Pancreas (tissue), 10 donors: ENCODE measurements around the gene WWOX. TPM values are rescaled to one million over a fixed set of nuclear protein-coding genes. Genes with fewer than 3 reads are reported as not detected.

Experiments
- ATAC-seq, 4 donors: fragments of 200-7000 bp; cut with Tn5 transposase; one replicate each; pipeline versions ENCODE4 v1.8.0 to v1.9.1; 2020; ENCODE audit warnings: mild to moderate bottlenecking in 4 of 4, moderate library complexity in 4 of 4
- DNase-seq, 6 donors: peaks; one replicate each; pipeline ENCODE4 v3.0.0-alpha.2; 2020
- FAIRE-seq: peaks from 2 replicates; lab custom pipeline; 2012; peaks lifted over from hg19 to GRCh38; lab: Jason Lieb, UNC
- H3K27ac ChIP-seq, 4 donors: fragments of 200-600 bp; sonication (generic); 1 replicate in 3 of 4; 2 replicates in 1 of 4; pipeline versions ENCODE4 v1.5.0 to v1.8.0; 2020
- H3K27me3 ChIP-seq, 4 donors: fragments of 200-600 bp; one replicate each; pipeline ENCODE4 v1.8.0; 2021
- H3K36me3 ChIP-seq, 3 donors: fragments of 200-600 bp; sonication (generic) in 1 of 3; one replicate each; pipeline versions ENCODE4 v1.5.0 to v1.8.0; 2020 to 2021
- H3K4me1 ChIP-seq, 3 donors: fragments of 200-600 bp; one replicate each; pipeline ENCODE4 v1.8.0; 2021
- H3K4me3 ChIP-seq, 4 donors: fragments of 200-600 bp; sonication (generic) in 2 of 4; one replicate each; pipeline versions ENCODE4 v1.5.0 to v1.8.0; 2020 to 2021
- H3K9me3 ChIP-seq, 4 donors: fragments of 200-600 bp; one replicate each; pipeline ENCODE4 v1.8.0; 2021
- WGBS, 2 donors: extraction: QIAGEN DNeasy Blood & Tissue Kit; methylation state at CpG; one replicate each; pipeline ENCODE4 v1.1.7; 2013; 5-methylcytosine and 5-hydroxymethylcytosine counted together
- intact Hi-C, 3 donors: fragments of 100-400 bp; cut with DNase I; formaldehyde crosslinking; loops; one replicate each; pipeline versions ENCODE4 v1.11.1 to v1.14.2; 2022
- polyA plus RNA-seq, 2 donors: library from polyadenylated mRNA; stranded (reverse); fragments of 200-250 nt; gene quantifications; one replicate each; pipeline ENCODE4 v1.2.3, GENCODE V29; 2013
- total RNA-seq, 6 donors: library from RNA; stranded (reverse); fragmentation: NEBNext Ultra II Directional in 4 of 6; extraction: Animal tissue kit (Norgen Biotek cat#: 25700) in 4 of 6; gene quantifications; one replicate each; pipeline versions ENCODE4 v1.2.1 to v1.2.4, GENCODE V29; 2021 to 2023
- TF ChIP-seq, protein P1 (sequence below), 4 donors: fragments of 200-600 bp; sonication (generic) in 3 of 4; IDR thresholded peaks; one replicate each; pipeline versions ENCODE4 v1.5.0 to v1.8.0; 2021; ENCODE audit warnings: antibody characterized with exemption in 4 of 4
- donor health status: healthy with polysubstance abuse.
- donor health status: DM: no; HTN: no; CAD: no; lungs with moderate emphysema.
- donor health status: DM: no; HTN: no; CAD: no.
- donor health status: control.
- donor health status: control.
- donor health status: Bipolar disorder and iron deficiency.
- donor health status: DM: yes; HTN: yes; CAD: no.
- donor health status: DM: no; HTN: no; CAD: no.
- donor health status: DM: no; HTN: no; CAD: no.
- donor health status: DM: yes; HTN: yes; CAD: no.

WWOX gene
- total and polyA plus RNA-seq, 8 donors: 6.8 to 14.4 (median 10.8) TPM

GRCh38 chr16:78852081-78852635 is 752.7 kb downstream of the WWOX start:
- Histone ChIP-seq H3K27me3 (no peaks in the 10 kb centered on the region), H3K36me3 (no peaks in the 10 kb centered on the region), H3K4me1 (no peaks in the 10 kb centered on the region), H3K4me3 (no peak overlapping the region), H3K27ac (no peak overlapping the region), H3K9me3 (no peaks in the 10 kb centered on the region)
- no peak for ATAC-seq
- TF ChIP-seq, protein P1, sequence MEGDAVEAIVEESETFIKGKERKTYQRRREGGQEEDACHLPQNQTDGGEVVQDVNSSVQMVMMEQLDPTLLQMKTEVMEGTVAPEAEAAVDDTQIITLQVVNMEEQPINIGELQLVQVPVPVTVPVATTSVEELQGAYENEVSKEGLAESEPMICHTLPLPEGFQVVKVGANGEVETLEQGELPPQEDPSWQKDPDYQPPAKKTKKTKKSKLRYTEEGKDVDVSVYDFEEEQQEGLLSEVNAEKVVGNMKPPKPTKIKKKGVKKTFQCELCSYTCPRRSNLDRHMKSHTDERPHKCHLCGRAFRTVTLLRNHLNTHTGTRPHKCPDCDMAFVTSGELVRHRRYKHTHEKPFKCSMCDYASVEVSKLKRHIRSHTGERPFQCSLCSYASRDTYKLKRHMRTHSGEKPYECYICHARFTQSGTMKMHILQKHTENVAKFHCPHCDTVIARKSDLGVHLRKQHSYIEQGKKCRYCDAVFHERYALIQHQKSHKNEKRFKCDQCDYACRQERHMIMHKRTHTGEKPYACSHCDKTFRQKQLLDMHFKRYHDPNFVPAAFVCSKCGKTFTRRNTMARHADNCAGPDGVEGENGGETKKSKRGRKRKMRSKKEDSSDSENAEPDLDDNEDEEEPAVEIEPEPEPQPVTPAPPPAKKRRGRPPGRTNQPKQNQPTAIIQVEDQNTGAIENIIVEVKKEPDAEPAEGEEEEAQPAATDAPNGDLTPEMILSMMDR (IDR thresholded peaks at IDR 0.05): no peak
- WGBS, 2 donors: 97 to 99% methylated on average over 4 of the region's 4 CpGs
- FAIRE-seq: no peak
- intact Hi-C loops: no loop called here
- no peak for DNase-seq

GRCh38 chr16:78862022-78862421 is 762.6 kb downstream of the WWOX start:
- intact Hi-C loops: no loop called here
- DNase-seq (no peak), FAIRE-seq (no peak), ATAC-seq (no peak)
- H3K27me3 ChIP-seq: no peaks in the 10 kb centered on the region
- TF ChIP-seq, protein P1 (IDR thresholded peaks at IDR 0.05): no peak
- no peaks in the 10 kb centered on the region for H3K9me3 ChIP-seq
- H3K4me1 ChIP-seq: no peaks in the 10 kb centered on the region
- H3K27ac ChIP-seq: no peak overlapping the region
- H3K4me3 ChIP-seq: no peak overlapping the region
- no peaks in the 10 kb centered on the region for H3K36me3 ChIP-seq
- 82 to 97% methylated on average over 2 of the region's 2 CpGs for WGBS, 2 donors

- Histone ChIP-seq H3K4me3 (no peak overlapping the region), H3K27ac (no peak overlapping the region), H3K36me3 (no peaks in the 10 kb centered on the region), H3K9me3 (no peaks in the 10 kb centered on the region), H3K27me3 (no peaks in the 10 kb centered on the region), H3K4me1 (no peaks in the 10 kb centered on the region)
- intact Hi-C loops: no loop called here
- peak in 1 of 4 donors; percentile 35 for ATAC-seq
- WGBS, 2 donors: 23 to 31% methylated on average over 6 of the region's 6 CpGs
- no peak for DNase-seq
- TF ChIP-seq, protein P1 (IDR thresholded peaks at IDR 0.05): no peak
- FAIRE-seq: no peak
Observed at GRCh38 chr16:78866521-78866920, 767.1 kb downstream of the WWOX start.

DNA sequence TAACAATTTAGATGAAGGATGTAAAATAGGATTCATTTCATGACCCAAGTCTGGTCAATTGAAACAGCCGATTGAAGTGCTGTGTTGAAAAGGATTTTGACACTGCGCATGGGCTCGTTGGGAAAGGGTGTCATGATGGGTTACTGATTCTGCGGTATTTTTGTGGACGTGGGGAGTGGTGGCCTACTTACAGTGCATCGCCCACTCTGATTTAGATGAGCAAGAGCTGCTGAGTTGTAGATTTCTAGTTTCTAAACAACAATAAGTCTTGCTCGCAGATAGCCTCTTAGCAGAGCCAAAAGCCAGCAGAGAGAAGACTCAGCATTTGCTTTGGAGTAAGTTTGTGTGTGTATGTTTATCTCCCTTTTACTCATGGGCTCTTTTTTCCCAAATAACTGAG is 770.0 kb downstream of the WWOX start:
- no peak for FAIRE-seq
- Histone ChIP-seq H3K9me3 (no peaks in the 10 kb centered on the region), H3K4me3 (no peak overlapping the region), H3K27me3 (no peaks in the 10 kb centered on the region), H3K27ac (no peak overlapping the region), H3K4me1 (no peaks in the 10 kb centered on the region), H3K36me3 (no peaks in the 10 kb centered on the region)
- TF ChIP-seq, protein P1 (IDR thresholded peaks at IDR 0.05): no peak
- 91 to 92% methylated on average over 7 of the region's 7 CpGs for WGBS, 2 donors
- intact Hi-C loops: no loop called here
- no peak for ATAC-seq
- DNase-seq: no peak

DNA sequence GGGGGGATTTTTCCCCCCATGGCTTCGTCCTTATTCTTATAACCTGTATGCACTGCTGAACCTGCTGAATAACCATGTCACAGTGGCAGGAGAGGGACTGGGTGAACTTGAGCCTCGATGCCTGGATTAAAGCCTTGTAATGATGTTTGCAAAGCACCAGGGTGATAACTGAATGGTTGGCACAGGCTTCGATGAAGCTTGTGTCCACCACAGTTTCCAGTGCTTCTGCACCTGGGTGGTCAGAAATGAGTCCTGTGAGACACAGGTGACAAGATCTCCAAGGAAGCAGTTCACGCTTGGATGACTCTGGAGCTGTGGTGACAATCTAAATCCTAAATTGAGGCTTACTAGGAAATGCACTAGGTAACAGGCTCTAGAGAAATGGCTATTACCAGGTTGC is 771.8 kb downstream of the WWOX start:
- Histone ChIP-seq H3K36me3 (no peaks in the 10 kb centered on the region), H3K9me3 (no peaks in the 10 kb centered on the region), H3K27ac (no peak overlapping the region), H3K4me3 (no peak overlapping the region), H3K4me1 (no peaks in the 10 kb centered on the region), H3K27me3 (no peaks in the 10 kb centered on the region)
- TF ChIP-seq, protein P1 (IDR thresholded peaks at IDR 0.05): no peak
- FAIRE-seq (no peak), ATAC-seq (peak in 2 of 4 donors; percentile 68 to 76), DNase-seq (peak in 1 of 6 donors; percentile 6)
- 72 to 75% methylated on average over 4 of the region's 4 CpGs for WGBS, 2 donors
- intact Hi-C loops: no loop called here
